H1 (cell line): ENCODE data around the gene OGFR. TPM values are rescaled to one million over a fixed set of nuclear protein-coding genes. Genes with fewer than 3 reads are reported as not detected.
"Not testable (repeated sequence)": the region's sequence is repeated elsewhere in the genome, so short reads cannot be mapped to it uniquely, and the experiment has no call there.

Source experiments
- CTCF ChIA-PET: fragments of 300-600 bp; sonication (Branson Sonifier 250); formaldehyde crosslinking; loops from one replicate; lab custom pipeline; 2021; ENCODE audit not compliant: partially characterized antibody; lab: Charles Lee
- POLR2A ChIA-PET: fragments of 300-600 bp; sonication (Branson Sonifier 250); formaldehyde crosslinking; loops from one replicate; lab custom pipeline; 2021; ENCODE audit warnings: inconsistent platforms; ENCODE audit not compliant: partially characterized antibody; lab: Charles Lee
- DNase-seq, 2 experiments: peaks; one replicate each; pipeline versions ENCODE4 v3.0.0 to v3.0.0-alpha.2; 2010 to 2022; ENCODE audit warnings: low spot score in 2 of 2, low read depth in 1 of 2, mixed read lengths in 1 of 2
- FAIRE-seq: peaks from 2 replicates; lab custom pipeline; 2011; peaks lifted over from hg19 to GRCh38; lab: Jason Lieb, UNC
- H2AFZ ChIP-seq: 2 replicates; pipeline ENCODE4 v1.8.1; 2012; ENCODE audit warnings: low read length, inconsistent platforms
- H2AK5ac ChIP-seq: 2 replicates; pipeline ENCODE4 v1.6.1; 2013; ENCODE audit warnings: low read depth, low read length
- H2BK120ac ChIP-seq: replicated peaks from 2 replicates; pipeline ENCODE3; 2013; ENCODE audit warnings: low read depth, low read length, inconsistent platforms
- H2BK12ac ChIP-seq: 2 replicates; pipeline ENCODE4 v1.6.1; 2013; ENCODE audit warnings: low read depth, low read length
- H2BK15ac ChIP-seq: 2 replicates; pipeline ENCODE4 v1.6.1; 2013; ENCODE audit warnings: low read length
- H2BK20ac ChIP-seq: 2 replicates; pipeline ENCODE4 v1.6.1; 2013; ENCODE audit warnings: low read length
- H2BK5ac ChIP-seq: 2 replicates; pipeline ENCODE4 v1.6.1; 2013; ENCODE audit warnings: low read depth, low read length
- H3K14ac ChIP-seq: 2 replicates; pipeline ENCODE4 v1.6.1; 2013; ENCODE audit warnings: inconsistent platforms; ENCODE audit not compliant: insufficient read length
- H3K18ac ChIP-seq: 2 replicates; pipeline ENCODE4 v1.6.1; 2013; ENCODE audit warnings: low read length; ENCODE audit errors: extremely low read depth
- H3K23ac ChIP-seq: 2 replicates; pipeline ENCODE4 v1.6.1; 2013; ENCODE audit warnings: inconsistent platforms; ENCODE audit not compliant: insufficient read length
- H3K23me2 ChIP-seq: 2 replicates; pipeline ENCODE4 v1.6.1; 2013; ENCODE audit warnings: low read depth, low read length
- H3K27ac ChIP-seq: 2 replicates; pipeline ENCODE4 v1.6.1; 2011; ENCODE audit warnings: low read depth, low read length, inconsistent platforms
- H3K27me3 ChIP-seq, 4 experiments: replicated peaks in 1 of 4; 1 replicate in 1 of 4; 2 replicates in 3 of 4; pipeline versions ENCODE4 v1.6.1 to v1.8.1; 2011 to 2013; ENCODE audit warnings: low read length in 3 of 4, mild to moderate bottlenecking in 3 of 4, inconsistent platforms in 2 of 4, mixed read lengths in 2 of 4, moderate library complexity in 1 of 4; ENCODE audit not compliant: control insufficient read depth in 3 of 4, insufficient read depth in 3 of 4; ENCODE audit errors: extremely low read depth in 1 of 4
- H3K36me3 ChIP-seq, 4 experiments: 2 replicates each; pipeline versions ENCODE4 v1.6.1 to v1.8.1; 2011 to 2013; ENCODE audit warnings: mild to moderate bottlenecking in 4 of 4, low read length in 3 of 4, moderate library complexity in 2 of 4, control low read depth in 1 of 4, inconsistent platforms in 1 of 4; ENCODE audit not compliant: insufficient read depth in 4 of 4, control insufficient read depth in 2 of 4
- H3K4ac ChIP-seq: replicated peaks from 2 replicates; pipeline ENCODE3; 2013; ENCODE audit warnings: low read length, low read depth, mixed read lengths, inconsistent platforms; ENCODE audit not compliant: insufficient read length
- H3K4me1 ChIP-seq, 4 experiments: replicated peaks in 1 of 4; 1 replicate in 1 of 4; 2 replicates in 3 of 4; pipeline versions ENCODE4 v1.6.1 to v1.8.1; 2011 to 2013; ENCODE audit warnings: low read length in 3 of 4, inconsistent platforms in 2 of 4, mixed read lengths in 1 of 4; ENCODE audit not compliant: insufficient read depth in 4 of 4, control insufficient read depth in 3 of 4
- H3K4me2 ChIP-seq, 2 experiments: 2 replicates each; pipeline versions ENCODE4 v1.6.1 to v1.8.1; 2011 to 2013; ENCODE audit warnings: low read depth in 2 of 2, low read length in 2 of 2, control low read depth in 1 of 2, inconsistent platforms in 1 of 2, mild to moderate bottlenecking in 1 of 2; ENCODE audit not compliant: insufficient read depth in 1 of 2
- H3K4me3 ChIP-seq, 4 experiments: fragments of 200-600, 300-600 bp in 1 of 4; sonication (generic), shearing (Covaris generic), sonication (Bioruptor Twin) in 1 of 4; 2 replicates each; pipeline versions ENCODE4 v1.5.1 to v1.8.1; 2011 to 2016; ENCODE audit warnings: low read length in 4 of 4, low read depth in 3 of 4, control low read depth in 2 of 4, inconsistent platforms in 2 of 4, mild to moderate bottlenecking in 2 of 4, mixed read lengths in 1 of 4, moderate library complexity in 1 of 4; ENCODE audit not compliant: insufficient read depth in 2 of 4; ENCODE audit errors: extremely low read depth in 1 of 4
- H3K56ac ChIP-seq: replicated peaks from 2 replicates; pipeline ENCODE3; 2013; ENCODE audit warnings: low read depth, mild to moderate bottlenecking, mixed read lengths, low read length, inconsistent platforms; ENCODE audit not compliant: insufficient read length
- H3K79me1 ChIP-seq: 2 replicates; pipeline ENCODE4 v1.6.1; 2013; ENCODE audit warnings: low read depth, low read length, control low read depth
- H3K79me2 ChIP-seq, 2 experiments: 2 replicates each; pipeline versions ENCODE4 v1.6.1 to v1.8.1; 2012 to 2013; ENCODE audit warnings: low read length in 2 of 2, mild to moderate bottlenecking in 2 of 2, inconsistent platforms in 1 of 2; ENCODE audit not compliant: insufficient read depth in 2 of 2, control insufficient read depth in 1 of 2
- H3K9ac ChIP-seq, 4 experiments: replicated peaks in 1 of 4; 1 replicate in 1 of 4; 2 replicates in 3 of 4; pipeline versions ENCODE4 v1.6.1 to v1.8.1; 2011 to 2013; ENCODE audit warnings: low read depth in 3 of 4, low read length in 3 of 4, control low read depth in 2 of 4, mild to moderate bottlenecking in 2 of 4, moderate library complexity in 2 of 4, inconsistent platforms in 1 of 4; ENCODE audit errors: extremely low read depth in 1 of 4
- H3K9me3 ChIP-seq, 2 experiments: 2 replicates each; pipeline versions ENCODE4 v1.6.1 to v1.8.1; 2012 to 2013; ENCODE audit warnings: mild to moderate bottlenecking in 2 of 2, moderate library complexity in 2 of 2, control low read depth in 1 of 2, inconsistent platforms in 1 of 2, low read depth in 1 of 2, low read length in 1 of 2, mixed read lengths in 1 of 2; ENCODE audit not compliant: insufficient read depth in 2 of 2
- H4K20me1 ChIP-seq, 2 experiments: replicated peaks in 1 of 2; 2 replicates each; pipeline versions ENCODE3 to v1.8.1; 2011 to 2013; ENCODE audit warnings: inconsistent platforms in 2 of 2, low read length in 2 of 2, mild to moderate bottlenecking in 1 of 2; ENCODE audit not compliant: insufficient read depth in 2 of 2, control insufficient read depth in 1 of 2
- H4K5ac ChIP-seq: 2 replicates; pipeline ENCODE4 v1.6.1; 2013; ENCODE audit warnings: low read length, low read depth, mixed read lengths, inconsistent platforms; ENCODE audit not compliant: insufficient read length
- H4K8ac ChIP-seq: 2 replicates; pipeline ENCODE4 v1.8.0; 2013; ENCODE audit warnings: mild to moderate bottlenecking, moderate library complexity, low read length, inconsistent platforms; ENCODE audit not compliant: insufficient read depth; ENCODE audit errors: extremely low read depth
- H4K91ac ChIP-seq: replicated peaks from 2 replicates; pipeline ENCODE3; 2013; ENCODE audit warnings: low read length, mixed read lengths, inconsistent platforms; ENCODE audit not compliant: insufficient read length
- CTBP2 ChIP-seq: IDR thresholded peaks from 2 replicates; pipeline ENCODE4 v1.7.0; 2011; ENCODE audit warnings: borderline replicate concordance, mild to moderate bottlenecking, moderate library complexity, mixed read lengths, low read length; ENCODE audit not compliant: insufficient read depth, insufficient read length
- WGBS, 2 experiments: shearing (Covaris generic) in 1 of 2; methylation state at CpG; one replicate each; pipeline versions ENCODE4 v1.1.6 to v1.1.7; 2013 to 2015; ENCODE audit warnings: low lambda C conversion rate in 2 of 2, mixed read lengths in 2 of 2, inconsistent platforms in 1 of 2, low coverage in 1 of 2, missing lambda C conversion rate in 1 of 2; ENCODE audit not compliant: insufficient replicate concordance in 2 of 2, insufficient coverage in 1 of 2, insufficient read length in 1 of 2; ENCODE audit errors: extremely low coverage in 1 of 2, missing lambda C conversion rate in 1 of 2; 5-methylcytosine and 5-hydroxymethylcytosine counted together
- polyA plus RNA-seq, 7 experiments: library from polyadenylated mRNA; depleted of rRNA in 3 of 7; stranded (reverse) in 5 of 7; unstranded in 2 of 7; fragments of >200 nt in 5 of 7; fragments of 200-250 nt in 2 of 7; gene quantifications; 1 replicate in 5 of 7; 2 replicates in 1 of 7; 4 replicates in 1 of 7; pipeline versions ENCODE4 v1.2.1 to v1.2.3, GENCODE V29; 2011 to 2013; ENCODE audit warnings: missing spikeins in 2 of 7, mixed read lengths in 2 of 7
- total RNA-seq: library from RNA; stranded (reverse); fragmentation: NEBNext Ultra II Directional; extraction: Animal tissue kit (Norgen Biotek cat#: 25700); gene quantifications from 2 replicates; pipeline ENCODE4 v1.2.1, GENCODE V29; 2021

OGFR gene
- total and polyA plus RNA-seq, 2 of the 8 experiments (the other 6 are each of a cell fraction or from before 2014, with no cell fraction given), result 13.9 to 25.1 TPM

DNA sequence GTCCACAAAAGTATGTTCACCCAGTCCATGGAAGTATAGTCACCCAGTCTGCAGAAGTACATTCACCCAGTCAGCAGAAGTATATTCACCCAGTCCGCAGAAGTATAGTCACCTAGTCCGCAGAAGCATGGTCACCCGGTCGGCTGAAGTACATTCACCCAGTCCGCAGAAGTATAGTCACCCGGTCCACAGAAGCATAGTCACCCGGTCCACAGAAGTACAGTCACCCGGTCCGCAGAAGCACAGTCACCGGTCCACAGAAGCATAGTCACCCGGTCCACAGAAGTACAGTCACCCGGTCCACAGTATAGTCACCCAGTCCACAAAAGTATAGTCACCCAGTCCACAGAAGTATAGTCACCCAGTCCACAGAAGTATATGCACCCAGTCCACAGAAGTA lies 48.2 kb downstream of the OGFR start (continued):
- TF ChIP-seq CTBP2, result no peak

DNA sequence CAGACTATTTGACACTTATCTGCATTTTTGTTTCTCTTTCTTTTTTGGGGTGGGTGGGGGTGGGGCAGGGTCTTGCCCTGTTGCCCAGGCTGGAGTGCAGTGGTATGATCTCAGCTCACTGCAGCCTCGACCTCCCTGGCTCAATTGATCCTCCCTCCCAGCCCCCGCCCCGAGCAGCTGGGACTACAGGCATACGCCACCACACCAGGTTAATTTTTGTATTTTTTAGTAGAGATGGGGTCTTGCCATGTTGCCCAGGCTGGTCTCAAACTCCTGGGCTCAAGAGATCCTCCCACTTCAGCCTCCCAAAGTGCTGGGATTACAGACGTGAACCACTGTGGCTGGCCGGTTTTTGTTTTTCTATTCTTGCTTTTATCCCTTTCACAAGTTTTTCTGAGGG lies 48.7 kb downstream of the OGFR start:
- H4K8ac ChIP-seq, H2AFZ ChIP-seq, H3K4ac ChIP-seq, H3K4me3 ChIP-seq, H3K79me1 ChIP-seq, H3K23me2 ChIP-seq, H4K91ac ChIP-seq, H3K56ac ChIP-seq, H3K27me3 ChIP-seq, H2BK120ac ChIP-seq, H3K27ac ChIP-seq, H4K5ac ChIP-seq, H3K4me1 ChIP-seq, H2BK12ac ChIP-seq, POLR2A ChIA-PET, H3K18ac ChIP-seq, H3K79me2 ChIP-seq, FAIRE-seq, H2BK15ac ChIP-seq, H3K9ac ChIP-seq, H3K14ac ChIP-seq, H3K23ac ChIP-seq, H2BK20ac ChIP-seq, H3K4me2 ChIP-seq, H2AK5ac ChIP-seq, H3K9me3 ChIP-seq, DNase-seq, H2BK5ac ChIP-seq: not testable (repeated sequence)
- Histone ChIP-seq H3K36me3 (peaks cover 5 to 29% (median 19%) of the 10 kb centered on the region in 4 experiments; a peak in 7 of 8 replicates), H4K20me1 (peaks cover 5 to 11% of the 10 kb centered on the region in 2 experiments)
- WGBS, 2 experiments, result 96% methylated on average over 2 of the region's 6 CpGs; no CpG with 5 or more reads in 1 of the 2 experiments
- CTCF ChIA-PET, result interaction anchor here (1.9 kb wide), 1 partner anchor 8 kb away, joined by 6 read pairs; no protein-coding TSS in a partner anchor
